LNCaP clone FGC (cell line): ENCODE data around the gene NCK1.
"Not testable (repeated sequence)": the region's sequence is repeated elsewhere in the genome, so short reads cannot be mapped to it uniquely, and the experiment has no call there.

Source experiments
- DNase-seq: peaks from one replicate; pipeline ENCODE4 v3.0.0-alpha.2; 2011; ENCODE audit warnings: low read depth
- H3K4me3 ChIP-seq: 2 replicates; pipeline ENCODE4 v1.5.1; 2011; ENCODE audit warnings: mild to moderate bottlenecking, low read depth, low read length, control low read depth
- TF ChIP-seq, protein P1 (sequence below): IDR thresholded peaks from 2 replicates; pipeline ENCODE4 v1.5.1; 2012; ENCODE audit warnings: mild to moderate bottlenecking; ENCODE audit not compliant: control insufficient read depth, insufficient read depth; ENCODE audit errors: extremely low read depth

NCK1 gene

DNA sequence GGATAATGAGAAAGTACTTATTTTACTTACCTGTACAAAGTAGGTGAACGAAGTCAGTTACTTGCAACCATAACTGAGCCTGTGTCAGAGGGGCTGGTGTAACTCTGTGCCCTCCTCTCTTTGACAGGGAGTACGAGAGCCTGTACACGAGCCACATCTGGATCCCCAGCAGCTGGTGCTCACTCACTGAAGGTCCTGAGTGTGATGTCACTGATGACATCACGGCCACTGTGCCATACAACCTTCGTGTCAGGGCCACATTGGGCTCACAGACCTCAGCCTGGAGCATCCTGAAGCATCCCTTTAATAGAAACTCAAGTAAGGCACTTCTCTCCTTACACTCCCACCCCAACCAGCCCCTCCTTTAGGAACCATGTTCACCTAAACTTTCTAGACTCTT lies 120.0 kb downstream of the NCK1 start:
- DNase-seq, result no peak
- H3K4me3 ChIP-seq, result no peak overlapping the region
- TF ChIP-seq, protein P1, sequence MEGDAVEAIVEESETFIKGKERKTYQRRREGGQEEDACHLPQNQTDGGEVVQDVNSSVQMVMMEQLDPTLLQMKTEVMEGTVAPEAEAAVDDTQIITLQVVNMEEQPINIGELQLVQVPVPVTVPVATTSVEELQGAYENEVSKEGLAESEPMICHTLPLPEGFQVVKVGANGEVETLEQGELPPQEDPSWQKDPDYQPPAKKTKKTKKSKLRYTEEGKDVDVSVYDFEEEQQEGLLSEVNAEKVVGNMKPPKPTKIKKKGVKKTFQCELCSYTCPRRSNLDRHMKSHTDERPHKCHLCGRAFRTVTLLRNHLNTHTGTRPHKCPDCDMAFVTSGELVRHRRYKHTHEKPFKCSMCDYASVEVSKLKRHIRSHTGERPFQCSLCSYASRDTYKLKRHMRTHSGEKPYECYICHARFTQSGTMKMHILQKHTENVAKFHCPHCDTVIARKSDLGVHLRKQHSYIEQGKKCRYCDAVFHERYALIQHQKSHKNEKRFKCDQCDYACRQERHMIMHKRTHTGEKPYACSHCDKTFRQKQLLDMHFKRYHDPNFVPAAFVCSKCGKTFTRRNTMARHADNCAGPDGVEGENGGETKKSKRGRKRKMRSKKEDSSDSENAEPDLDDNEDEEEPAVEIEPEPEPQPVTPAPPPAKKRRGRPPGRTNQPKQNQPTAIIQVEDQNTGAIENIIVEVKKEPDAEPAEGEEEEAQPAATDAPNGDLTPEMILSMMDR, result no peak

DNA sequence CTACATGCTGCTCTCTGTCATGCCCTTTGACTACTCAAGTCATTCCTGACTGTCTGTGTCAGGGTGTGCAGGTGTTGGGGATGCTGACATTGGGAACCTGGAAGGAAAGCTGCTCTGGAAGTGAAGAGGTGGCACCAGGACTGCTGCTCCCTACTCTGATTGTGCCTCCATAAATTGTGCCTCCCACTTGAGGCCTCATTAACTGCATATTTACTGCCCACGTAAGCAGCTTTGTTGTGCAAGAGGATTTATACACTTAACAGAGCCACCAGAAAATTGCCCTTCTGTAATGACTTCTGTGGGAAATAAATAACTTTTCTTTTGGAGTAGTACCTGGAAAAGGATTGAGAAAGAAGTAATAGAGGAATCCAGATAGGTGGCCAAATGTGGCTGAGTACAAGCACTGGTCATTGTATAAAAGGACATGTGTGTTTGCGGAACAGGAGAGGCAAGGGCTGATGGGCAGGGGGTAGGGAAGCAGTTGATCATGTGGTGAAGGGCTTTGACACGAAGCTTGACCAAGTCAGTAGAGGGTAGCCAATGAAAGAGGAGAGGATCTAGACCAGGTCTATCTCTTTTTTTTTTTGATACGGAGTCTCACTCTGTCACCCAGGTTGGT lies 120.6 kb downstream of the NCK1 start:
- H3K4me3 ChIP-seq, result no peak overlapping the region
- TF ChIP-seq, protein P1, result no peak
- DNase-seq, result no peak

DNA sequence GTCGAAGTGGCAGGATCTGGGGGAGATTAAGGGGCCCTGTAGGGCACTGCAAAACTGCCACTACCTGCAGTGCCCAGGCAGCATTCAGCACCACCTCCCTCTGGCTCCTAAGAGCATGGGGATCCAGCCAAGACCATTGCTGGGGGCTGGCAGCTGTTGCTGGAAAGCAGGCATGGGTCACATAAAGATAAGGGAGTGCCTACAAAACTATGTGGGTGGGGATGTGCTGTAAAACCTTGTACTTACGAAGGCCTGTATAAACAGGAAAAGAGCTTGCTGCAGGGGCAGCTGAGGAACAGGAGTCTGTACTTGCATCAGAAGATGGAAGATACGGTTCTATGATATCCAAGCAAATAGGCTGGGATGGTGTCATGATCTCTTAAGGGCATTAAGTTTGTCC lies 122.8 kb downstream of the NCK1 start:
- TF ChIP-seq, protein P1, result no peak
- DNase-seq, result no peak
- no peak overlapping the region for H3K4me3 ChIP-seq

DNA sequence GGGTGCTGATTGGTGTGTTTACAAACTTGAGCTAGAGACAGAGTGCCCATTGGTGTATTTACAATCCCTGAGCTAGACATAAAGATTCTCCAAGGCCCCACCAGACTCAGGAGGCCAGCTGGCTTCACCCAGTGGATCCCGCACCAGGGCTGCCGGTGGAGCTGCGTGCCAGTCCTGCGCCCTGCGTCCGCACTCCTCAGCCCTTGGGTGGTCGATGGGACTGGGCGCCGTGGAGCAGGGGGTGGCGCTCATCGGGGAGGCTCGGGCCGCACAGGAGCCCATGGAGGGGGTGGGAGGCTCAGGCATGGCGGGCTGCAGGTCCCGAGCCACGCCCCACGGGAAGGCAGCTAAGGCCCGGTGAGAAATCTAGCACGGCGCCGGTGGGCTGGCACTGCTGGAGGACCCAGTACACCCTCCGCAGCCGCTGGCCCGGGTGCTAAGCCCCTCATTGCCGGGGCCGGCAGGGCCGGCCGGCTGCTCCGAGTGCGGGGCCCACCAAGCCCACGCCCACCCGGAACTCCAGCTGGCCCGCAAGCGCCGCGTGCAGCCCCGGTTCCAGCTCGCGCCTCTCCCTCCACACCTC lies 125.5 kb downstream of the NCK1 start:
- DNase-seq, H3K4me3 ChIP-seq: not testable (repeated sequence)

DNA sequence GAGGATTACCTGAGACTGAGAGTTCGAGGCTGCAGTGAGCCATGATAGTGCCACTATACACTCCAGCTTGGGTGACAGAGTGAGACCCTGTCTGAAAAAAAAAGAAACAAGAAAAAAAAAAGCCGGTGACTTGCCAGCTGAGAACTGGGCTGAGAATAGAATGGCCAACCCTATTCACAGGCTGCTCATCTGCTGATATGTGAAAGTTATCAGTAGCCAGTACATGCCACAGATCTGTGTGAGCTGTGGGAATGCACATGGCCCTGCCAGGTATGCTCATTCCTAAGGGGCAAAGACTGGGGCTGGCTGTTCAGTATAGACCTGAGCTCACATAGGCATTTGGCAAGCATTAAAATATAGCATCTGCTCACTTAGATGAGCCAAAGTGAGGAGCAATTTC lies 126.6 kb downstream of the NCK1 start:
- no peak for DNase-seq
- H3K4me3 ChIP-seq, result no peak overlapping the region
- TF ChIP-seq, protein P1, result no peak

DNA sequence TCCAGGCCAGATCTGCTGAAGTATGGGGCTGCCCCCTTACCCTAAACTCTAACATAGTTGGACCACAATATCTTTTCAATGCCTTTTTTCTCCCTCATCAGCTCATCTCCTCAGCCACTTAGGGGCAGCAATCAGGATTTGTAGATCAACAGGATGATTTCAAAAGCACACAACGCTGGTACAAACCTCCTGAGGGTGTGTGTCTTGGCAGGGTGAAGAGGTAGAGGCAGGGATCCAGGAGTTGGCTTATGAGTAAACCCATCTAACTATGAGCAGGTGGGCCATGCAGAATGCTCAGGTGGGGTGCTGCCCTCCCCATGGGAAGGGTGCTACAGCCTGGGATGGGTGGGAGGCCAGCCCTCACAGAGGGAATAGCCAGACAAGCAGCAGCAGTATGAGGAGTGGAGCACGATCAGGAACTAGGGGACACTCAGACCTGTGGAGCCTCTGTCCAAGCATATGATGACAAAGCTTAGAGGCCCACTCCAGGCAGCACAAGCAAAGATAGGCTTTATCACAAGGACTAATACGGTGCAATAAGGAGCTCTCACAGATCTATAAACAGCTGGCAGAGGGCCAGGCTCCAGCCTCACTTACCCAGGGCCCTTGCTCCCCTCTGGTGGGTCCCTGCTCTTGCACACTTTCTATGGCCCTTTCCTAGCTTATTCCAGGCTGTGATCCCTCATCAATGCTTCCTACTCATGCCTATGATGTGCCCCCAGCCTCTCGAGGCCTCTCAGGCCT lies 127.9 kb downstream of the NCK1 start:
- H3K4me3 ChIP-seq, result no peak overlapping the region

DNA sequence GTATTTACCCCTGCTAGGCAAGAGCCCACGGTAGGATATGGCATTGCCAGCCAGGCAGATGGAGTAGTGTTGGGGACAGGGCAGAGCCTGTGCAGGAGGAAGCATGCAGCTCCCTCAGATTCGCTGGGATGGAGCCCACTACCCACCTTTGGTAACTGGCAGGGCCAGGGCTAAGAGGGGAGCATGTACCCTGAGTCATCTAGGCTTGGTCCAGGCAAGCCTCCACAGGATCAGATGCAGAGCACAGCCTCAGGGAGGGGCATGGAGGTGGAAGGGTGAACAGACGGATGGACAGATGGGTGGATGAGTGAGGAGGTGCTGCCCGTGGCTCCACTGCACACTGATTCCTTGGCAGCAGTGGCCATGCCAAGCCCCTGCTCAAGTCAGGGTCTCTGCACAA lies 128.8 kb downstream of the NCK1 start:
- no peak for DNase-seq
- TF ChIP-seq, protein P1, result no peak
- H3K4me3 ChIP-seq, result no peak overlapping the region

More for the DNA sequence above, 127.9 kb downstream of the NCK1 start:
- TF ChIP-seq, protein P1, result no peak
- DNase-seq, result peak; percentile 56
